Measurements from ENCODE around the gene UMODL1. TPM values are rescaled to one million over a fixed set of nuclear protein-coding genes. Genes with fewer than 3 reads are reported as not detected.

Gene UMODL1
- total RNA-seq, 1 experiment from 2014 or later = not detected

- WGBS (ENCODE audit: extremely low coverage, insufficient read length, low lambda C conversion rate) = no CpG with 5 or more reads among the region's 19 CpGs
- H3T11ph ChIP-seq (ENCODE audit: low read length) = no peak overlapping the region
- no peak overlapping the region for H3K27ac Mint-ChIP-seq
These were observed 75.7 kb downstream of the UMODL1 start for GRCh38 chr21:42146821-42147220.

More at GRCh38 chr21:42146821-42147220, 75.7 kb downstream of the UMODL1 start:
- Histone ChIP-seq H2AFZ (ENCODE audit: low read length) (no peak overlapping the region), H2AK5ac (ENCODE audit: insufficient read length, low read length) (no peak overlapping the region), H3K4me2 (ENCODE audit: insufficient read depth, insufficient read length, low read length) (no peak overlapping the region), H3K9ac (ENCODE audit: extremely low read depth, insufficient read length, low read length) (no peak overlapping the region), H3K4ac (ENCODE audit: low read depth, low read length) (no peak overlapping the region), H3K27me3 (ENCODE audit: insufficient read depth, low read length) (no peaks in the 10 kb centered on the region), H2BK120ac (ENCODE audit: low read depth, low read length, poor library complexity, severe bottlenecking) (no peak overlapping the region), H3K23ac (ENCODE audit: insufficient read length, low read depth, low read length) (no peak overlapping the region), H4K20me1 (ENCODE audit: control insufficient read depth, insufficient read depth, insufficient read length) (no peaks in the 10 kb centered on the region), H4K5ac (ENCODE audit: insufficient read length, low read depth, low read length) (no peak overlapping the region), H2BK12ac (ENCODE audit: insufficient read length, low read depth, low read length) (no peak overlapping the region), H3K79me1 (ENCODE audit: insufficient read depth, low read depth, low read length, poor library complexity, severe bottlenecking) (no peaks in the 10 kb centered on the region), H3K23me2 (ENCODE audit: insufficient read length, low read depth, low read length, poor library complexity, severe bottlenecking) (no peaks in the 10 kb centered on the region), H2BK5ac (ENCODE audit: insufficient read length, low read length) (no peak overlapping the region), H3K4me1 (ENCODE audit: insufficient read depth, low read length) (no peaks in the 10 kb centered on the region), H3K9me3 (ENCODE audit: control insufficient read depth, low read depth, low read length) (no peaks in the 10 kb centered on the region), H3K18ac (ENCODE audit: insufficient read length, low read depth, low read length) (no peak overlapping the region), H2BK20ac (ENCODE audit: low read depth, low read length, poor library complexity, severe bottlenecking) (no peak overlapping the region), H3K79me2 (ENCODE audit: insufficient read depth, low read length) (no peaks in the 10 kb centered on the region), H4K91ac (ENCODE audit: insufficient read length, low read depth, low read length) (no peak overlapping the region), H4K8ac (replicated peaks; ENCODE audit: insufficient read length, low read depth, low read length) (no peak overlapping the region), H3K27ac (ENCODE audit: insufficient read length, low read depth, low read length) (no peak overlapping the region), H2BK15ac (ENCODE audit: low read depth, low read length) (no peak overlapping the region), H3K14ac (ENCODE audit: insufficient read depth, low read length) (no peak overlapping the region), H3K56ac (ENCODE audit: insufficient read length, low read depth, low read length) (no peak overlapping the region)
- no peak for TF ChIP-seq CTCF (conservative IDR thresholded peaks at IDR 0.05)
- no peaks in the 10 kb centered on the region; a peak in 1 of 5 replicates for H3K9me3 Mint-ChIP-seq
- no peaks in the 10 kb centered on the region for H3K36me3 Mint-ChIP-seq (ENCODE audit: insufficient read depth in 1 of 3, low read depth in 3 of 3)
- peak; percentile 31 for DNase-seq
- H3K4me3 Mint-ChIP-seq = no peak overlapping the region
- peaks cover 3% of the 10 kb centered on the region in 2 experiments; a peak in 2 of 4 replicates for H3K4me1 Mint-ChIP-seq
- H3K27me3 Mint-ChIP-seq (ENCODE audit: low read depth) = peaks cover 4% of the 10 kb centered on the region; the same call in 1 of the 2 replicates
